HCT116 (cell line): Measurements from ENCODE around the gene CCDC192. TPM values are rescaled to one million over a fixed set of nuclear protein-coding genes. Genes with fewer than 3 reads are reported as not detected.

Experiments used
- ATAC-seq: fragments of 200-7000 bp; cut with Tn5 transposase; 2 replicates; pipeline ENCODE4 v1.9.1; 2020; ENCODE audit warnings: mild to moderate bottlenecking, moderate library complexity
- BruUV-seq: library from RNA; stranded (reverse); fragments of 400-500 nt; replicated peaks from 2 replicates; lab custom pipeline; 2021; lab: Mats Ljungman, UMichigan
- CTCF ChIA-PET: fragments of 300-600 bp; sonication (Branson Sonifier 250); formaldehyde crosslinking; loops from one replicate; lab custom pipeline; 2021; ENCODE audit warnings: antibody characterized with exemption; lab: Charles Lee
- POLR2A ChIA-PET: fragments of 300-600, 350-600 bp; sonication (Branson Sonifier 250); formaldehyde crosslinking; loops from one replicate; lab custom pipeline; 2021; ENCODE audit warnings: antibody characterized with exemption; lab: Charles Lee
- RAD21 ChIA-PET, 2 experiments: fragments of 300-600 bp; sonication (Branson Sonifier 250); formaldehyde crosslinking; loops; one replicate each; lab custom pipeline; 2023; ENCODE audit warnings: low total read pairs in 2 of 2; ENCODE audit not compliant: uncharacterized antibody in 2 of 2, unreplicated experiment in 2 of 2, low non-redundant PET in 1 of 2; lab: Charles Lee
- DNase-seq: peaks from one replicate; pipeline ENCODE4 v3.0.0-alpha.2; 2010; ENCODE audit warnings: low read depth, low spot score
- H2AFZ ChIP-seq: fragments of 200-600 bp; shearing (Covaris generic), sonication (generic); 2 replicates; pipeline ENCODE4 v1.6.1; 2017; ENCODE audit warnings: low read depth, mixed run types, mixed read lengths, antibody characterized with exemption, low read length; ENCODE audit not compliant: poor library complexity, severe bottlenecking
- H3K27ac ChIP-seq: 2 replicates; pipeline ENCODE4 v1.5.1; 2012; ENCODE audit warnings: low read depth, low read length
- H3K27me3 ChIP-seq: fragments of 200-600 bp; sonication (generic); 2 replicates; pipeline ENCODE4 v1.6.1; 2016; ENCODE audit warnings: mixed run types, low read length, mixed read lengths; ENCODE audit not compliant: insufficient read depth
- H3K36me3 ChIP-seq, 2 experiments: fragments of 200-500 bp in 1 of 2; fragments of 200-600 bp in 1 of 2; sonication (Bioruptor generic) in 1 of 2; sonication (generic) in 1 of 2; 2 replicates each; pipeline versions ENCODE4 v1.5.1 to v1.6.1; 2014 to 2016; ENCODE audit warnings: low read length in 2 of 2, inconsistent platforms in 1 of 2, mixed read lengths in 1 of 2, mixed run types in 1 of 2; ENCODE audit not compliant: insufficient read depth in 2 of 2, control insufficient read depth in 1 of 2
- H3K4me1 ChIP-seq, 2 experiments: fragments of 200-600 bp in 1 of 2; sonication (generic) in 1 of 2; 2 replicates each; pipeline versions ENCODE4 v1.5.1 to v1.6.1; 2012 to 2017; ENCODE audit warnings: low read length in 2 of 2, inconsistent platforms in 1 of 2, mild to moderate bottlenecking in 1 of 2, mixed read lengths in 1 of 2, mixed run types in 1 of 2, moderate library complexity in 1 of 2; ENCODE audit not compliant: insufficient read depth in 2 of 2, control insufficient read depth in 1 of 2
- H3K4me2 ChIP-seq: fragments of 200-600 bp; sonication (generic); 2 replicates; pipeline ENCODE4 v1.6.1; 2017; ENCODE audit warnings: mixed run types, low read length, mixed read lengths
- H3K4me3 ChIP-seq, 2 experiments: fragments of 200-600 bp in 1 of 2; sonication (generic) in 1 of 2; replicated peaks in 1 of 2; 2 replicates each; pipeline ENCODE4 v1.5.1; 2011 to 2016; ENCODE audit warnings: low read length in 2 of 2, control low read depth in 1 of 2, low read depth in 1 of 2, mild to moderate bottlenecking in 1 of 2, mixed read lengths in 1 of 2, mixed run types in 1 of 2
- H3K79me2 ChIP-seq: fragments of 200-600 bp; sonication (generic); 2 replicates; pipeline ENCODE4 v1.6.1; 2017; ENCODE audit warnings: mild to moderate bottlenecking, mixed run types, low read length, moderate library complexity, mixed read lengths; ENCODE audit not compliant: insufficient read depth
- H3K9ac ChIP-seq: fragments of 200-600 bp; sonication (generic); 2 replicates; pipeline ENCODE4 v1.6.1; 2016; ENCODE audit warnings: low read length, mixed read lengths
- H3K9me2 ChIP-seq: fragments of 200-600 bp; sonication (generic), shearing (Covaris generic); 2 replicates; pipeline ENCODE4 v1.6.1; 2017; ENCODE audit warnings: mixed run types, mild to moderate bottlenecking, moderate library complexity; ENCODE audit not compliant: insufficient read depth
- H3K9me3 ChIP-seq, 2 experiments: fragments of 200-500 bp in 1 of 2; fragments of 200-600 bp in 1 of 2; sonication (Bioruptor generic) in 1 of 2; sonication (generic) in 1 of 2; 2 replicates each; pipeline ENCODE4 v1.6.1; 2014 to 2017; ENCODE audit warnings: low read length in 2 of 2, mixed read lengths in 2 of 2, inconsistent platforms in 1 of 2, low read depth in 1 of 2, mild to moderate bottlenecking in 1 of 2, mixed run types in 1 of 2, moderate library complexity in 1 of 2; ENCODE audit not compliant: control insufficient read depth in 1 of 2, insufficient read depth in 1 of 2
- H4K20me1 ChIP-seq: fragments of 200-600 bp; sonication (generic), shearing (Covaris generic); 2 replicates; pipeline ENCODE4 v1.6.1; 2017; ENCODE audit warnings: mixed run types, mild to moderate bottlenecking, moderate library complexity; ENCODE audit not compliant: insufficient read depth
- EGR1 ChIP-seq: IDR thresholded peaks from 2 replicates; pipeline ENCODE4 v1.6.1; 2012; ENCODE audit warnings: low read depth
- EZH2 ChIP-seq: fragments of 200-600 bp; sonication (generic); IDR thresholded peaks from 2 replicates; pipeline ENCODE4 v1.6.1; 2017; ENCODE audit warnings: antibody characterized with exemption, mixed run types
- JUND ChIP-seq: IDR thresholded peaks from 2 replicates; pipeline ENCODE4 v1.6.1; 2012
- POLR2A ChIP-seq: IDR thresholded peaks from 2 replicates; pipeline ENCODE4 v1.7.0; 2011; ENCODE audit warnings: borderline replicate concordance; ENCODE audit not compliant: insufficient read depth, insufficient read length; ENCODE audit errors: extremely low read depth
- REST ChIP-seq: IDR thresholded peaks from 2 replicates; pipeline ENCODE4 v1.6.1; 2012; ENCODE audit warnings: low read depth
- SIN3A ChIP-seq: IDR thresholded peaks from 2 replicates; pipeline ENCODE4 v1.6.1; 2012; ENCODE audit warnings: low read depth
- SP1 ChIP-seq: IDR thresholded peaks from 2 replicates; pipeline ENCODE4 v1.6.1; 2012; ENCODE audit warnings: low read depth
- SRF ChIP-seq: IDR thresholded peaks from 2 replicates; pipeline ENCODE4 v1.6.1; 2012; ENCODE audit warnings: low read depth
- YY1 ChIP-seq: IDR thresholded peaks from 2 replicates; pipeline ENCODE4 v1.6.1; 2011; ENCODE audit warnings: low read length, low read depth, moderate library complexity, mild to moderate bottlenecking; ENCODE audit not compliant: insufficient replicate concordance; ENCODE audit errors: extremely low read depth
- intact Hi-C: fragments of 100-400 bp; cut with micrococcal nuclease; formaldehyde crosslinking; loops from 2 replicates; pipeline ENCODE4 v1.10.0; 2022
- total RNA-seq: library from RNA; stranded (reverse); gene quantifications from one replicate; pipeline ENCODE4 v1.2.1, GENCODE V29; 2021; ENCODE audit not compliant: unreplicated experiment
- TF ChIP-seq, protein P1 (sequence below): IDR thresholded peaks from 2 replicates; pipeline ENCODE4 v1.6.1; 2012
- TF ChIP-seq, protein P2 (sequence below), 3 experiments: fragments of 200-600 bp in 1 of 3; sonication (generic) in 1 of 3; IDR thresholded peaks in 2 of 3; conservative IDR thresholded peaks in 1 of 3; 2 replicates each; pipeline ENCODE4 v1.5.1; 2012 to 2017; ENCODE audit warnings: low read depth in 2 of 3, low read length in 2 of 3, antibody characterized with exemption in 1 of 3, borderline replicate concordance in 1 of 3, control low read depth in 1 of 3, mild to moderate bottlenecking in 1 of 3, mixed read lengths in 1 of 3, mixed run types in 1 of 3, moderate library complexity in 1 of 3; ENCODE audit not compliant: insufficient read depth in 1 of 3

CCDC192 gene
- total RNA-seq, 1 experiment from 2014 or later, result not detected

DNA sequence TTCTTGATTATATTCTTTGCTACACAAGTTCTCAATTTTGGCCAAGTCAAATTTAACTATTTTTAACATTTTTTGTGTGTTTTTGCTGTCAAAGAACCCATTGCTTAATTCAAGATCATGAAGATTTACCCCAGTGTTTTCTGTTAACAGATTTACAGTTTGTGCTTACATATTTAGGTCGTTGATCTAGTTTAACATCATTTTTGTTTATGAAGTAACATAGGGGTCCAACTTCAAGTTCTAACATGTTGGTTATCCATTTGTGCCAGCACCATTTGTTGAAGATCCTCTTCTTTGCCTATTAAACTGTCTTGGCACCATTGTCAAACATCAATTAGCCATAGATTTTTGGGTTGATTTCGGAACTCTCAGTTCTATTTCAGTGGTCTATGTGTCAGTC lies 71.0 kb downstream of the CCDC192 start:
- H3K4me1 ChIP-seq, result no peaks in the 10 kb centered on the region
- ATAC-seq (no peak), DNase-seq (no peak)
- TF ChIP-seq, protein P1, sequence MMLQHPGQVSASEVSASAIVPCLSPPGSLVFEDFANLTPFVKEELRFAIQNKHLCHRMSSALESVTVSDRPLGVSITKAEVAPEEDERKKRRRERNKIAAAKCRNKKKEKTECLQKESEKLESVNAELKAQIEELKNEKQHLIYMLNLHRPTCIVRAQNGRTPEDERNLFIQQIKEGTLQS, result no peak
- no peak for TF ChIP-seq EZH2
- TF ChIP-seq, protein P2, sequence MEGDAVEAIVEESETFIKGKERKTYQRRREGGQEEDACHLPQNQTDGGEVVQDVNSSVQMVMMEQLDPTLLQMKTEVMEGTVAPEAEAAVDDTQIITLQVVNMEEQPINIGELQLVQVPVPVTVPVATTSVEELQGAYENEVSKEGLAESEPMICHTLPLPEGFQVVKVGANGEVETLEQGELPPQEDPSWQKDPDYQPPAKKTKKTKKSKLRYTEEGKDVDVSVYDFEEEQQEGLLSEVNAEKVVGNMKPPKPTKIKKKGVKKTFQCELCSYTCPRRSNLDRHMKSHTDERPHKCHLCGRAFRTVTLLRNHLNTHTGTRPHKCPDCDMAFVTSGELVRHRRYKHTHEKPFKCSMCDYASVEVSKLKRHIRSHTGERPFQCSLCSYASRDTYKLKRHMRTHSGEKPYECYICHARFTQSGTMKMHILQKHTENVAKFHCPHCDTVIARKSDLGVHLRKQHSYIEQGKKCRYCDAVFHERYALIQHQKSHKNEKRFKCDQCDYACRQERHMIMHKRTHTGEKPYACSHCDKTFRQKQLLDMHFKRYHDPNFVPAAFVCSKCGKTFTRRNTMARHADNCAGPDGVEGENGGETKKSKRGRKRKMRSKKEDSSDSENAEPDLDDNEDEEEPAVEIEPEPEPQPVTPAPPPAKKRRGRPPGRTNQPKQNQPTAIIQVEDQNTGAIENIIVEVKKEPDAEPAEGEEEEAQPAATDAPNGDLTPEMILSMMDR (IDR thresholded peaks at IDR 0.05 in 2 of 3, conservative IDR thresholded peaks at IDR 0.05 in 1 of 3; ENCODE audit: borderline replicate concordance in 1 of 3, insufficient read depth in 1 of 3, low read depth in 2 of 3, low read length in 2 of 3), result no peak
- no peak for TF ChIP-seq YY1
- no peak for TF ChIP-seq POLR2A
- no peak for TF ChIP-seq SP1
- TF ChIP-seq, all 23 proteins: peak for 0
- no peak overlapping the region for H2AFZ ChIP-seq
- BruUV-seq, result no TSS peak
- CTCF ChIA-PET, result no interaction called here
- H3K36me3 ChIP-seq, result no peaks in the 10 kb centered on the region
- H3K9me3 ChIP-seq, result no peaks in the 10 kb centered on the region
- no peak overlapping the region for H3K9ac ChIP-seq
- no peak overlapping the region for H3K4me2 ChIP-seq
- intact Hi-C loops, result no loop called here
- no peaks in the 10 kb centered on the region for H3K9me2 ChIP-seq
- POLR2A ChIA-PET, result no interaction called here
- H3K79me2 ChIP-seq, result no peaks in the 10 kb centered on the region
- H3K27ac ChIP-seq, result no peak overlapping the region
- no peaks in the 10 kb centered on the region for H3K27me3 ChIP-seq
- RAD21 ChIA-PET, result no interaction called here
- H3K4me3 ChIP-seq, result no peak overlapping the region
- no peaks in the 10 kb centered on the region for H4K20me1 ChIP-seq

DNA sequence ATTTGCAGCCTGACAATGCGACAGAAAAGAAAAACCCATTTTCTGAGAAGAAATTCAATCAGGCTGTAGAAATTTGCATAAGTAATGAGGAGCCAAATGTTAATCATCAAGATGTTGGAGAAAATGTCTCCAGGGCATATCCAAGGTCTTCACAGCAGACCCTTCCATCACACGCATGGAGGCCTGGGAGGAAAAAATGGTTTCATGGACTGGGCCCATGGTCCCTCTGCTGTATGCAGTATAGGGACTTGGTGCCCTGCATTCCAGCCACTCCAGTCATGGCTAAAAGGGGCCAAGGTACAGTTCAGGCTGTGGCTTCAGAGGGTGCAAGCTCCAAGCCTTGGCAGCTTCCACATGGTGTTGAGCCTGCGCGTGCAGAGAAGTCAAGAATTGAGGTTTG lies 73.3 kb downstream of the CCDC192 start:
- RAD21 ChIA-PET, result no interaction called here
- no peak for ATAC-seq
- intact Hi-C loops, result no loop called here
- TF ChIP-seq EGR1 (no peak), SIN3A (no peak), SP1 (no peak), EZH2 (no peak), POLR2A (no peak), JUND (no peak), REST (no peak), SRF (no peak)
- TF ChIP-seq, protein P2 (IDR thresholded peaks at IDR 0.05 in 2 of 3, conservative IDR thresholded peaks at IDR 0.05 in 1 of 3; ENCODE audit: borderline replicate concordance in 1 of 3, insufficient read depth in 1 of 3, low read depth in 2 of 3, low read length in 2 of 3), result no peak

More for the DNA sequence above, 73.3 kb downstream of the CCDC192 start:
- no peaks in the 10 kb centered on the region for H3K9me3 ChIP-seq
- no peak overlapping the region for H3K4me2 ChIP-seq
- no peak overlapping the region for H3K9ac ChIP-seq
- H3K4me3 ChIP-seq, result no peak overlapping the region
- H3K4me1 ChIP-seq, result no peaks in the 10 kb centered on the region
- H3K79me2 ChIP-seq, result no peaks in the 10 kb centered on the region
- no peak for DNase-seq
- H2AFZ ChIP-seq, result no peak overlapping the region
- BruUV-seq, result no TSS peak
- no peak overlapping the region for H3K27ac ChIP-seq
- H3K9me2 ChIP-seq, result no peaks in the 10 kb centered on the region
- POLR2A ChIA-PET, result no interaction called here
- no peaks in the 10 kb centered on the region for H4K20me1 ChIP-seq
- no peaks in the 10 kb centered on the region for H3K27me3 ChIP-seq
- CTCF ChIA-PET, result no interaction called here
- H3K36me3 ChIP-seq, result no peaks in the 10 kb centered on the region
